Stimulated activated CD4-positive, alpha-beta T cell treated with anti-CD3 and anti-CD28 coated beads, TNF-alpha, amount 100 ng/mL, for 24 hours (primary cell): ENCODE data around the gene UAP1L1.

Source experiments
- DNase-seq, 3 experiments: peaks; one replicate each; pipeline ENCODE4 v3.0.0-alpha.2; 2020; ENCODE audit warnings: low read depth in 3 of 3

Gene UAP1L1

GRCh38 chr9:137041124-137041523, 36.2 kb upstream of the UAP1L1 start:
- DNase-seq: no peak

- no peak for DNase-seq
Observed at GRCh38 chr9:137042751-137043727, 34.3 kb upstream of the UAP1L1 start.

- no peak for DNase-seq
Observed at GRCh38 chr9:137044037-137044436, 33.3 kb upstream of the UAP1L1 start.

- DNase-seq: no peak
Observed at GRCh38 chr9:137044502-137045177, 32.7 kb upstream of the UAP1L1 start.

- no peak for DNase-seq
Observed at GRCh38 chr9:137045294-137046087, 31.8 kb upstream of the UAP1L1 start.

GRCh38 chr9:137046088-137046787, 31.1 kb upstream of the UAP1L1 start, which contains the start of gene NPDC1:
Gene NPDC1 (minus strand): TSS chr9:137046177. CDS start chr9:137045989, 188 bp downstream.
- DNase-seq: peak; percentile 63 to 79 (median 75)

GRCh38 chr9:137048655-137049543, 28.4 kb upstream of the UAP1L1 start:
- DNase-seq: no peak

GRCh38 chr9:137049544-137050449, 27.5 kb upstream of the UAP1L1 start:
- peak in 2 of 3 experiments; percentile 32 to 69 for DNase-seq

GRCh38 chr9:137050570-137050969, 26.7 kb upstream of the UAP1L1 start:
- no peak for DNase-seq

- DNase-seq: no peak
Observed at GRCh38 chr9:137051145-137051724, 26.1 kb upstream of the UAP1L1 start.

- DNase-seq: no peak
Observed at GRCh38 chr9:137052293-137052692, 25.0 kb upstream of the UAP1L1 start.

GRCh38 chr9:137052998-137053943, 24.0 kb upstream of the UAP1L1 start:
- DNase-seq: no peak

GRCh38 chr9:137053944-137054931, 23.1 kb upstream of the UAP1L1 start, which contains the start of gene ENTPD2:
Gene ENTPD2 (minus strand): TSS chr9:137054061. CDS start chr9:137053997, 64 bp downstream.
- DNase-seq: peak in 1 of 3 experiments; percentile 54

- DNase-seq: no peak
Observed at GRCh38 chr9:137054932-137055384, 22.4 kb upstream of the UAP1L1 start.

GRCh38 chr9:137055385-137056364, 21.6 kb upstream of the UAP1L1 start:
- no peak for DNase-seq
